Activated CD4-positive, alpha-beta T cell treated with anti-CD3 and anti-CD28 coated beads, Interleukin-2, amount 50 U/mL, for 24 hours (primary cell): ENCODE measurements around the gene PRDM11.
A peak's percentile ranks its signal among the peaks of the same experiment; 100 is the strongest.
"Not testable (repeated sequence)": the region's sequence is repeated elsewhere in the genome, so short reads cannot be mapped to it uniquely, and the experiment has no call there.

Source experiments
- DNase-seq, 2 donors: peaks; one replicate each; pipeline ENCODE4 v3.0.0-alpha.2; 2020; ENCODE audit warnings: low read depth in 1 of 2, low spot score in 1 of 2

PRDM11 gene

GRCh38 chr11:45232341-45233080, 86.1 kb downstream of the PRDM11 start:
- no peak for DNase-seq

- DNase-seq: peak; percentile 34 to 43
Measured at GRCh38 chr11:45233121-45233803, 86.8 kb downstream of the PRDM11 start.

DNA sequence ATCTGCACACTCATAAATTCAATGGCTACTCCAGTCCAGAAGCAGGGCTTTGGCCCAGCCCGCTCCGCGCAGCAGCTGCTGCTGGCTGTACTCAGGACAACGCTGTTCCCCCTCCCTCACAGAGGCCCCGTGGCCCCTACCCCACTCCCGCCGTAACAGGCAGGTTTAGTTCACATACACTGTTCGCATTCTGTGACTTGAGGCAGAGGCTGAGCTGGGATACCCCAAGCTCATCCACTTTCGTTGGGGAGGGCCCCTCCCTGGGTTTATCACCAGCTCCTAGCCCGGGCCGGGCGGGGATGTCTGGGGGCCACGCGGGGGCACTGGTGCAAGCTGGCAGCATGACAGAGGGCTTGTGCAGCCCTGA, 87.3 kb downstream of the PRDM11 start:
- DNase-seq: no peak

- no peak for DNase-seq
Measured at GRCh38 chr11:45234306-45235006, 88.0 kb downstream of the PRDM11 start.

DNA sequence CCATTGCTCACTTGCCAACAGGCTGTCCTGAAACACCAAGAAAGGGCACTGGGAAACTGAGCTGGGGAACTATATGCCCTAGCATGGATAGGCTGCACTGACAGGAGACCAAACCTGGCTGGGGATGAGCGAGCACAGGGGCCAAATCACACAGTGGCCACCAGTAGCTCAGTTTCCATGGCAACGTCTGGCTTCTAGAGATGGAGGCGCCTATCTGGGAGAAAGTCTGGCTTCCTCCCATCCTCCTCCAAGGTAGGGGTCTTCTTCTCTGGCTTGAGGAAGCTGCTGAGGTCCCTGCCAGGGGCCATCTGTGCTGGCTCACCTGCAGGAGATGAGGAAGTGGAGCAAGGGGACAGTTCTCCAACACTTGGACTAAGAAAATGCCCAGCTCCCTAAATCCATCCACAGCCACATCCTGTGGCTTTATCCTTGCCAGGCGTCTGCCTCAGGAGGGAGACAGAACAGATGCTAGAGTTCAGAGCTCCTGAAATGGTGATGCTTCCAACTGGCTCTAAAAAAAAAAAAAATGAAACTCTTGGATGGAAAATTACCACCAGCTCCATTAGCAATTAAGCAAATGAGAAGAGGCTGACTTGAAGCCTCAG, 91.4 kb downstream of the PRDM11 start:
- DNase-seq: no peak

DNA sequence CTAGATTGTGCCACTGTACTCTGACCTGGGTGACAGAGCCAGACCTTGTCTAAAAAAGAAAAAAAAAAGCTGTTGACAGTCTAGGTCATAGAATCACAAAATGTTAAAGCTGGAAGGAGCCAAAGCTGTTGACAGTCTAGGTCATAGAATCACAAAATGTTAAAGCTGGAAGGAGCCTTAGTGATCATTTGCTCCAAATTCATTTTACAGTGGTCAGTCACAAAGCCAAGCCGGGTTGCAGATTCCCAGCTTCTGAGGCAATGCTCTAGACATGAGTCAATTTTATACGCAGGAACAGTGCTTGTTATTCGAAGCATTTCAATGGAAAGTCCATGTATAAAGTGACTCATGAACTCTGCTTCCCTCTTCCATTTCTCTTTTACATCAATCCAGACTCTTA, 92.3 kb downstream of the PRDM11 start:
- no peak for DNase-seq

- DNase-seq: no peak
Measured at GRCh38 chr11:45239733-45240132, 93.3 kb downstream of the PRDM11 start.

GRCh38 chr11:45243967-45244366, 97.5 kb downstream of the PRDM11 start:
- DNase-seq: no peak

- DNase-seq: no peak
Measured at GRCh38 chr11:45245218-45246045, 99.0 kb downstream of the PRDM11 start.

DNA sequence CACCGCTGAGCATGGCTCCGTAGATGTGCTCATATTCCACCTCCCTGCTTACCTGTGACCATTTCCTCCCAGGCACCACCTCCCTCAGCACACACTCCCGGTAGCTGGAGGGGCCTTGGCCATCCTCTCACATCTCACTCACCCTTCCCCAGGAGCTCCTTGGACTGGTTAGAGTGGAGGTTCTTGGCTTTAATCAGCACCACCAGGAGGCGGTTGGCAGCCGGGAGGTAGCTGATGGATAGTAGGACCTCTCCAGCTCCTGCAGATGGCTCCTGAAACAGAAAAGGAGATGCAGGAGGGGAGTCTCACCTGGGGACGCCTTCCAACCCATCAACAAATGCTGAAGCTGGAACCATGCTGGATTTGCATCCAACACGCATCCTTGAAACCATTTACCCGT, 99.8 kb downstream of the PRDM11 start:
- no peak for DNase-seq

- DNase-seq: no peak
Measured at GRCh38 chr11:45247433-45247832, 101.0 kb downstream of the PRDM11 start.

GRCh38 chr11:45248501-45249011, 102.1 kb downstream of the PRDM11 start:
- no peak for DNase-seq

- not testable (repeated sequence) for DNase-seq
Measured at GRCh38 chr11:45249372-45249771, 102.9 kb downstream of the PRDM11 start.

DNA sequence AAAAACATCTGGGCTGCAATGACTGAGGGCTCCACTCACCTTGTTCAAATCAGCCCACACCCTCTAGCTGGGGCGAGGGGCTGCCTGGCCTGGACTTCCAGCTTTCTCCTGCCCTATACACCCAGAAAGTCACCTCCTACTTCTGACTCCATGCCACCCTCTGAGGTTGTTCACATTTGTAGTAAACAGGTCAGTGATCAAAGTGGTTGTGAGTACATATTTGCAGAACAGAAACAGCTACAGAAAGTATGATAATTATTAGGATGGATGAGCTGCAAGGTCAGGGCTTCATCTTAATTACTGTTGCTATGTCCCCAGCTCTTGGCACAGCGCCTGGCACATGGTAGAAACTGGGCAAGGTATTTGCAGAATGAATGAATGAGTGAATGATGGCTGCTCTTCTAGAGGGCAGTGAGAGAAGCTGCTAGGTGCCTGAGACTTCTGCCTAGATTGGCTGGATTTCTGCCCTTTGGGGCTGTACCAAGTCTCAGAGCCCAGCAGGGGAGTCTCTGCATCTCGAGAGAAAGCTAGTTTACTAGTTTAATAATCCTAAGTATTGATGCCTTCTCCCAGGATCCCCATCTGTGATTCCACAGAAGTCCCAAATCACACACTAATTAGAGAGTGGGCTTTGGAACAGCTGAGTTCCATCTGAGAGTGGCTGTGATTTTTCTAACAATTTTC, 103.7 kb downstream of the PRDM11 start:
- no peak for DNase-seq

- no peak for DNase-seq
Measured at GRCh38 chr11:45252134-45252856, 105.9 kb downstream of the PRDM11 start.

DNA sequence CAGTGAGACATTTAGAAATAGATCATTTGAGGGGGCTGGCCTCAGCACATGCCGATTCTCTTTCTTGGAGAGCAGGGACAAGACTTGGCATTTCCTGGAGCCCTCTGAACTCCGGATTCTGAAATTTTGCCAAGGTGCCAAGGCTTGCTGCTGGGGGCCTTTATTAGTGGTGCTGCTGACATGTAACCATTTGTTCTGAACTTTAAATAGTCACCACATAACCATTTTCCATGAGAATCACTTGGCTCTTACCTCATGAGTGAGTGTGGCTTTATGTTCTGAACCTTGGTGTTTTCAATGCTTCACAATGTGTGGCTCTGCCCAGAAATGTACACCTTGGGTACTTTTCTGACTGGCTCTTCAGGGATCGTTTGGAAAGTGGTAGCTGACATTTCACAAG, 106.4 kb downstream of the PRDM11 start:
- no peak for DNase-seq

DNA sequence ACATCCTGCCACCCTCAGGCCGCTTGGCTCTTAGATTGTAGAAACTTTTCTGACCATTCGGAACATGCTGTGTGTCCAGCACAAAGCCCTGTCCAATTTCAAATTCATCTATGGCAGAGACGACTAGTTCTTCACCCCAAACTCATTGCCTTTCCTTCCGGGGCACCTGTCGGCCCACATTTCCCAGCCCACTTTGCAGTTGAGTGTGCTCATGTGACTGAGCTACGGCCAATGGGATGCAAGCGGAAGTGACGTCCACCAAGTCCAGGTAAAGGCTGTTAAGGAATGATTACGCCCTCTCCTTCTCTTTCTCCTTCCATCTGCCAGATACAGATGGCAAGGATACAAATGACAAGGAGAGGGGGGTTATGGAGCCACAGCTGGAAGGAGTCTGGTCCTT, 107.2 kb downstream of the PRDM11 start:
- DNase-seq: no peak

- DNase-seq: no peak
Measured at GRCh38 chr11:45254070-45254469, 107.6 kb downstream of the PRDM11 start.

DNA sequence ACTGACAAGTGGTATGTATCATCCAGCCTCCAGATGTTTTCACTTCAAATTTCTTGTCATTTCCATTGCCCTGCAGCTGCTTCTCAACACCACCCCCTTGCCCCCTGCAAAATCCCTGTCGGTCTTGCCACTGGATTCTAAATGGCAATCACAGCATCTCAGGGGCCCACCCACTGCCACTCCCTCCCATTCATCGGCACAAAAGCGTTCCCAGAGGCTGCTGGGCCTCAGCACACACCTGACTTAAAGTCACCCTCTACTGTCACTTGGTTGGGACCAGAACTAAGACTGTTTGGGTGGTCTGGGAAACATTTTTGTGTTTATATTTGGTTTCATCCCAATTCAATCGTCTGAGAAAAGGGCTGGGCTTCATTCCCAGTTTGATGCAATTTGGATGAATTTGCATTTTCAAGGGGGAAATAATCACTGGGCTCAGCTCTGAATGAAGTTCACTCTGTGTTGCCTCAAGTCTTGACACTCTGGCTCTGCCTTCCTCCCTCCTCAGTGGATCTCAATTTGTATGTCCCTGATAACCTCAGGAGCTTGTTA, 112.6 kb downstream of the PRDM11 start:
- DNase-seq: no peak
